ENCODE results near the gene GGTA1.

DNA sequence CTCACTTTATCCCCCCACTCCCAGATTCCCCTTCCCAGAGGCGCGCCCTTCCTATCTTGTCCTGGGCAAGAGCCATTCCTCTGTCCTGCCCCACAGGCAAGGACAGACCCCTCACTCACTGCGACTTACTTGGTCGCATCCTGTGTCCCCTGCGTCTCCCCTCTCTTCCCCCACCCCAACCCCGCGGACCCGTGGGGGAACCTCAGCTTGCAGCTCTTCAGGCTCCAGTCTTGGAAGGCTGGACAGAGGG is 542 bp downstream of the GGTA1 start:
- TF ChIP-seq, protein P1, sequence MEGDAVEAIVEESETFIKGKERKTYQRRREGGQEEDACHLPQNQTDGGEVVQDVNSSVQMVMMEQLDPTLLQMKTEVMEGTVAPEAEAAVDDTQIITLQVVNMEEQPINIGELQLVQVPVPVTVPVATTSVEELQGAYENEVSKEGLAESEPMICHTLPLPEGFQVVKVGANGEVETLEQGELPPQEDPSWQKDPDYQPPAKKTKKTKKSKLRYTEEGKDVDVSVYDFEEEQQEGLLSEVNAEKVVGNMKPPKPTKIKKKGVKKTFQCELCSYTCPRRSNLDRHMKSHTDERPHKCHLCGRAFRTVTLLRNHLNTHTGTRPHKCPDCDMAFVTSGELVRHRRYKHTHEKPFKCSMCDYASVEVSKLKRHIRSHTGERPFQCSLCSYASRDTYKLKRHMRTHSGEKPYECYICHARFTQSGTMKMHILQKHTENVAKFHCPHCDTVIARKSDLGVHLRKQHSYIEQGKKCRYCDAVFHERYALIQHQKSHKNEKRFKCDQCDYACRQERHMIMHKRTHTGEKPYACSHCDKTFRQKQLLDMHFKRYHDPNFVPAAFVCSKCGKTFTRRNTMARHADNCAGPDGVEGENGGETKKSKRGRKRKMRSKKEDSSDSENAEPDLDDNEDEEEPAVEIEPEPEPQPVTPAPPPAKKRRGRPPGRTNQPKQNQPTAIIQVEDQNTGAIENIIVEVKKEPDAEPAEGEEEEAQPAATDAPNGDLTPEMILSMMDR (IDR thresholded peaks at IDR 0.05; ENCODE audit: poor library complexity, severe bottlenecking): no peak
- TF ChIP-seq TAF1 (IDR thresholded peaks at IDR 0.05; ENCODE audit: low read depth) (no peak), MXI1 (conservative IDR thresholded peaks at IDR 0.05; ENCODE audit: poor library complexity, severe bottlenecking) (no peak), SMC3 (conservative IDR thresholded peaks at IDR 0.05; ENCODE audit: poor library complexity) (no peak), EZH2 (IDR thresholded peaks at IDR 0.05; ENCODE audit: borderline replicate concordance, insufficient read depth, low read length, poor library complexity, severe bottlenecking) (no peak), EP300 (conservative IDR thresholded peaks at IDR 0.05; ENCODE audit: poor library complexity, severe bottlenecking) (no peak), POLR2AphosphoS5 (IDR thresholded peaks at IDR 0.05) (no peak), RAD21 (conservative IDR thresholded peaks at IDR 0.05) (no peak)

Data from neural cell (in vitro differentiated cells).